HepG2 (cell line): ENCODE measurements around the gene URM1. TPM values are rescaled to one million over a fixed set of nuclear protein-coding genes. Genes with fewer than 3 reads are reported as not detected.

ENCODE experiments used
- CREM ChIP-seq, 2 experiments: sonication (generic) in 1 of 2; formaldehyde crosslinking in 1 of 2; IDR thresholded peaks; 2 replicates each; pipeline versions ENCODE4 v1.4.0 to v1.6.1; 2016 to 2020; ENCODE audit warnings: antibody characterized with exemption in 1 of 2, mild to moderate bottlenecking in 1 of 2, missing genetic modification reagents in 1 of 2
- CTCF ChIP-seq: sonication (generic); formaldehyde crosslinking; IDR thresholded peaks from 2 replicates; pipeline ENCODE4 v1.5.0; 2020; ENCODE audit warnings: mild to moderate bottlenecking, missing genetic modification reagents, moderate library complexity
- GPN1 ChIP-seq: sonication (generic); formaldehyde crosslinking; IDR thresholded peaks from 2 replicates; pipeline ENCODE4 v1.5.1; 2020; ENCODE audit warnings: missing genetic modification reagents, borderline replicate concordance
- HHEX ChIP-seq: IDR thresholded peaks from 2 replicates; pipeline ENCODE4 v1.6.1; 2016; ENCODE audit warnings: control low read depth
- HNF4G ChIP-seq, 2 experiments: sonication (generic) in 1 of 2; formaldehyde crosslinking in 1 of 2; IDR thresholded peaks; 2 replicates each; pipeline versions ENCODE4 v1.4.0 to v1.6.1; 2011 to 2020; ENCODE audit warnings: borderline replicate concordance in 2 of 2, low read depth in 2 of 2, mild to moderate bottlenecking in 2 of 2, low read length in 1 of 2, missing genetic modification reagents in 1 of 2, moderate library complexity in 1 of 2
- HOXA7 ChIP-seq: sonication (generic); formaldehyde crosslinking; IDR thresholded peaks from 2 replicates; pipeline ENCODE4 v1.8.1; 2022; ENCODE audit warnings: mild to moderate bottlenecking, missing genetic modification reagents, moderate library complexity
- KAT2B ChIP-seq: fragments of 150-350 bp; IDR thresholded peaks from 2 replicates; pipeline ENCODE4 v1.6.1; 2014; ENCODE audit warnings: low read depth, low read length, borderline replicate concordance
- KDM4B ChIP-seq: sonication (generic); formaldehyde crosslinking; IDR thresholded peaks from 2 replicates; pipeline ENCODE4 v1.4.0; 2020; ENCODE audit warnings: missing genetic modification reagents
- MXD3 ChIP-seq: IDR thresholded peaks from 2 replicates; pipeline ENCODE4 v1.6.1; 2016; ENCODE audit warnings: mild to moderate bottlenecking, missing biosample characterization, missing genetic modification reagents
- NFYB ChIP-seq: sonication (generic); formaldehyde crosslinking; IDR thresholded peaks from 2 replicates; pipeline ENCODE4 v1.4.0; 2020; ENCODE audit warnings: missing genetic modification reagents
- PAXIP1 ChIP-seq: sonication (generic); formaldehyde crosslinking; conservative IDR thresholded peaks from 2 replicates; pipeline ENCODE4 v1.4.0; 2020; ENCODE audit warnings: mild to moderate bottlenecking, missing genetic modification reagents, moderate library complexity
- PITX1 ChIP-seq: sonication (generic); formaldehyde crosslinking; IDR thresholded peaks from 2 replicates; pipeline ENCODE4 v1.5.1; 2020; ENCODE audit warnings: mild to moderate bottlenecking, missing genetic modification reagents
- POLR2AphosphoS5 ChIP-seq: IDR thresholded peaks from 2 replicates; pipeline ENCODE4 v1.6.1; 2012; ENCODE audit warnings: low read depth, low read length
- RELA ChIP-seq: sonication (generic); formaldehyde crosslinking; IDR thresholded peaks from 2 replicates; pipeline ENCODE4 v1.4.0; 2020; ENCODE audit warnings: missing genetic modification reagents
- SAFB2 ChIP-seq: sonication (generic); formaldehyde crosslinking; IDR thresholded peaks from 2 replicates; pipeline ENCODE4 v1.5.1; 2020; ENCODE audit warnings: missing genetic modification reagents, low read depth, mild to moderate bottlenecking, borderline replicate concordance
- ZNF292 ChIP-seq: sonication (generic); formaldehyde crosslinking; IDR thresholded peaks from 2 replicates; pipeline ENCODE4 v1.8.1; 2022; ENCODE audit warnings: mild to moderate bottlenecking, low read depth, missing genetic modification reagents, borderline replicate concordance
- ZNF672 ChIP-seq: sonication (generic); formaldehyde crosslinking; IDR thresholded peaks from 2 replicates; pipeline ENCODE4 v1.8.1; 2022; ENCODE audit warnings: missing genetic modification reagents
- polyA plus RNA-seq, 8 experiments: library from polyadenylated mRNA; depleted of rRNA in 3 of 8; stranded (reverse) in 7 of 8; unstranded in 1 of 8; fragments of >200 nt; fragmentation: Illumina TruSeq in 4 of 8; extraction: Trizol in 4 of 8; gene quantifications; 2 replicates each; pipeline versions ENCODE4 v1.2.1 to v1.2.3, GENCODE V29; 2011 to 2016; ENCODE audit warnings: low read depth in 4 of 8, missing spikeins in 1 of 8, mixed read lengths in 1 of 8; ENCODE audit not compliant: insufficient read depth in 1 of 8
- total RNA-seq, 5 experiments: library from RNA; depleted of rRNA; stranded (reverse); fragments of >200 nt; fragmentation: Illumina TruSeq; extraction: Trizol; gene quantifications; 2 replicates each; pipeline ENCODE4 v1.2.3, GENCODE V29; 2016; ENCODE audit warnings: low read depth in 1 of 5
- TF ChIP-seq, protein P1 (sequence below): sonication (generic); formaldehyde crosslinking; IDR thresholded peaks from 2 replicates; pipeline ENCODE4 v1.4.0; 2020; ENCODE audit warnings: mild to moderate bottlenecking, missing genetic modification reagents

Gene URM1
- total and polyA plus RNA-seq, 2 of the 13 experiments (the other 11 are each of a cell fraction or from before 2014, with no cell fraction given): 37.1 to 41.3 TPM

GRCh38 chr9:128370752-128371629, at the start of gene URM1 (continued):
- TF ChIP-seq PAXIP1 (CRISPR knock-in tag) (no peak; the same call in 1 of the 2 replicates), MXD3 (CRISPR knock-in tag) (peak; percentile 71; the same call in 1 of the 2 replicates), ZNF292 (CRISPR knock-in tag) (no peak; the same call in 1 of the 2 replicates), CTCF (peak; percentile 33), ZNF672 (CRISPR knock-in tag) (no peak), SAFB2 (CRISPR knock-in tag) (no peak), CREM (IDR thresholded peaks at IDR 0.05) (peak; percentile 72), CREM (CRISPR knock-in tag; IDR thresholded peaks at IDR 0.05) (no peak), RELA (CRISPR knock-in tag) (no peak), GPN1 (no peak), HNF4G (IDR thresholded peaks at IDR 0.05; ENCODE audit: borderline replicate concordance, low read depth, low read length) (no peak), HNF4G (CRISPR knock-in tag; IDR thresholded peaks at IDR 0.05; ENCODE audit: borderline replicate concordance, low read depth) (no peak), NFYB (CRISPR knock-in tag) (peak; percentile 56; the same call in 1 of the 2 replicates), KAT2B (no peak), HHEX (CRISPR knock-in tag) (no peak), HOXA7 (CRISPR knock-in tag) (no peak), KDM4B (no peak), PITX1 (0 out of 2 replicates have a peak, but pooled peaks have one; percentile 13), POLR2AphosphoS5 (peak; percentile 81)
- TF ChIP-seq, protein P1, sequence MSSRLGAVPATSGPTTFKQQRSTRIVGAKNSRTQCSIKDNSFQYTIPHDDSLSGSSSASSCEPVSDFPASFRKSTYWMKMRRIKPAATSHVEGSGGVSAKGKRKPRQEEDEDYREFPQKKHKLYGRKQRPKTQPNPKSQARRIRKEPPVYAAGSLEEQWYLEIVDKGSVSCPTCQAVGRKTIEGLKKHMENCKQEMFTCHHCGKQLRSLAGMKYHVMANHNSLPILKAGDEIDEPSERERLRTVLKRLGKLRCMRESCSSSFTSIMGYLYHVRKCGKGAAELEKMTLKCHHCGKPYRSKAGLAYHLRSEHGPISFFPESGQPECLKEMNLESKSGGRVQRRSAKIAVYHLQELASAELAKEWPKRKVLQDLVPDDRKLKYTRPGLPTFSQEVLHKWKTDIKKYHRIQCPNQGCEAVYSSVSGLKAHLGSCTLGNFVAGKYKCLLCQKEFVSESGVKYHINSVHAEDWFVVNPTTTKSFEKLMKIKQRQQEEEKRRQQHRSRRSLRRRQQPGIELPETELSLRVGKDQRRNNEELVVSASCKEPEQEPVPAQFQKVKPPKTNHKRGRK (CRISPR knock-in tag): no peak
